Vagina (tissue), 2 donors: ENCODE results near the gene ZNF549.

Source experiments
- CTCF ChIP-seq, 3 experiments: fragments of 450-650 bp in 2 of 3; fragments of 200-600 bp in 1 of 3; sonication (generic) in 1 of 3; IDR thresholded peaks; one replicate each; pipeline ENCODE4 v1.5.1; 2017 to 2019; ENCODE audit warnings: antibody characterized with exemption in 3 of 3, mild to moderate bottlenecking in 2 of 3, moderate library complexity in 2 of 3
- POLR2A ChIP-seq, 2 donors: fragments of 450-650 bp; IDR thresholded peaks; one replicate each; pipeline ENCODE4 v1.6.1; 2017; ENCODE audit warnings: antibody characterized with exemption in 2 of 2, mild to moderate bottlenecking in 2 of 2, moderate library complexity in 2 of 2

DNA sequence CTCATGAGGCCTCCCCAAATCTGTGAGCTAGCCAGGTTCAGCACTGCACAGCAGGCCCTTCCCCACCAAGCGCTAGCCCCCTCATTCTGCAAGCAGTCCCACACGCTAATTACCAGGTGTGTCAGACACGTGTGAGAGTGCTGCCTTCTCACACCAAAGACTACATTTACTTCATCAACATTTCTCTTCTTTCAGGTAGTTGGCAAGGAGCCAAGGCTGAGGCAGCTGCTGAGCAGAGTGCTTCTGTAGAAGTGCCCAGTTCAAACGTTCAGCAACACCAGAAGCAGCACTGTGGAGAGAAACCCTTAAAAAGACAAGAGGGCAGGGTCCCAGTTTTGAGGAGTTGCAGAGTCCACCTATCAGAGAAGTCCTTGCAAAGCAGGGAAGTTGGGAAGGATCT, 21.0 kb upstream of the ZNF549 start:
- TF ChIP-seq CTCF (IDR thresholded peaks at IDR 0.05), result no peak
- no peak for TF ChIP-seq POLR2A (IDR thresholded peaks at IDR 0.05)
